OCI-LY1 (cell line): ENCODE data around the gene ZNF609.

ENCODE experiments used
- H2AFZ ChIP-seq: fragments of 200-600 bp; sonication (generic), shearing (Covaris generic); 2 replicates; pipeline ENCODE4 v1.6.0; 2014; ENCODE audit warnings: antibody characterized with exemption, mild to moderate bottlenecking, low read length
- H3F3A ChIP-seq: fragments of 200-600 bp; sonication (generic), shearing (Covaris generic); 2 replicates; pipeline ENCODE4 v1.6.0; 2014; ENCODE audit warnings: mild to moderate bottlenecking, antibody characterized with exemption, low read length, moderate library complexity; ENCODE audit not compliant: insufficient read depth
- H3K27ac ChIP-seq: fragments of 200-600 bp; sonication (generic); 2 replicates; pipeline ENCODE4 v1.5.1; 2014; ENCODE audit warnings: low read length, mixed run types, mild to moderate bottlenecking, low read depth; ENCODE audit not compliant: poor library complexity, severe bottlenecking
- H3K27me3 ChIP-seq: fragments of 200-600 bp; sonication (generic); 2 replicates; pipeline ENCODE4 v1.6.0; 2014; ENCODE audit warnings: antibody characterized with exemption, mild to moderate bottlenecking, low read length, moderate library complexity; ENCODE audit not compliant: insufficient read depth
- H3K36me3 ChIP-seq: fragments of 200-600 bp; sonication (generic); 2 replicates; pipeline ENCODE4 v1.6.1; 2014; ENCODE audit warnings: mild to moderate bottlenecking, antibody characterized with exemption, low read length, moderate library complexity, mixed read lengths; ENCODE audit not compliant: insufficient read depth
- H3K4me1 ChIP-seq: fragments of 200-600 bp; sonication (generic); 2 replicates; pipeline ENCODE4 v1.5.1; 2014; ENCODE audit warnings: mild to moderate bottlenecking, low read length, moderate library complexity; ENCODE audit not compliant: insufficient read depth, severe bottlenecking
- H3K4me2 ChIP-seq: fragments of 200-600 bp; sonication (generic), shearing (Covaris generic); 2 replicates; pipeline ENCODE4 v1.6.1; 2014; ENCODE audit warnings: low read length
- H3K4me3 ChIP-seq: fragments of 200-600 bp; sonication (generic); 2 replicates; pipeline ENCODE4 v1.5.1; 2014; ENCODE audit warnings: low read length, low read depth, mild to moderate bottlenecking, mixed read lengths; ENCODE audit not compliant: poor library complexity, severe bottlenecking
- H3K79me2 ChIP-seq: fragments of 200-600 bp; shearing (Covaris generic); 2 replicates; pipeline ENCODE4 v1.6.1; 2016; ENCODE audit warnings: mixed run types, low read length, mixed read lengths; ENCODE audit not compliant: insufficient read depth
- H3K9ac ChIP-seq: fragments of 200-600 bp; sonication (generic), shearing (Covaris generic); 2 replicates; pipeline ENCODE4 v1.6.1; 2014; ENCODE audit warnings: mild to moderate bottlenecking, low read length, mixed read lengths
- H3K9me2 ChIP-seq: fragments of 200-600 bp; sonication (generic), shearing (Covaris generic); 2 replicates; pipeline ENCODE4 v1.6.1; 2014; ENCODE audit warnings: low read depth, mild to moderate bottlenecking, low read length, mixed read lengths
- H3K9me3 ChIP-seq: fragments of 200-600 bp; shearing (Covaris generic); 2 replicates; pipeline ENCODE4 v1.6.1; 2014; ENCODE audit warnings: low read length, mixed read lengths
- H4K20me1 ChIP-seq: fragments of 200-600 bp; sonication (generic), shearing (Covaris generic); 2 replicates; pipeline ENCODE4 v1.6.0; 2016; ENCODE audit warnings: mild to moderate bottlenecking, low read length; ENCODE audit not compliant: insufficient read depth
- CTCF ChIP-seq: fragments of 200-600 bp; sonication (generic), shearing (Covaris generic); IDR thresholded peaks from 2 replicates; pipeline ENCODE4 v1.5.1; 2017; ENCODE audit warnings: mild to moderate bottlenecking, antibody characterized with exemption, low read length, moderate library complexity, mixed read lengths
- EZH2 ChIP-seq: fragments of 200-600 bp; sonication (generic), shearing (Covaris generic); IDR thresholded peaks from 2 replicates; pipeline ENCODE4 v1.8.0; 2017; ENCODE audit warnings: borderline replicate concordance, mixed run types, mild to moderate bottlenecking, antibody characterized with exemption, low read length, moderate library complexity, mixed read lengths

The ZNF609 gene

DNA sequence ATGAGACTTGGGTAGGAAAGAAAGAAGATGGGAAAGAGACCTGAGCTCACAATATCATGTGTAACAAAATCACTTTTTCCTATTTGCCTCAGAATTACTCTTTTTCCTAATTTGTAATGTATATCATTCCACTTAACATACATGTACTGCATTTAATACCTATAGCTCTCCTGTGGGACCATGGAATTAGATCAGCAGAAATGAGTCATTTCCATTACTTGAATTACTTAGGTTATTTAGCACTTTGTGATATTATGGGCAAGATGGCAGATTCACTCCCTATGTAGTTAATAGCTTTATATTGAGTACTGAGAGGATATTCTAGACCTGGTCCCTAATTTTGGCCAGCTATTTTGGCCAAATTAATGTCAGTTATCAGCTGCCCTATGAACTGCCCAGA lies 70.5 kb downstream of the ZNF609 start:
- no peaks in the 10 kb centered on the region for H3K27me3 ChIP-seq
- no peak overlapping the region for H2AFZ ChIP-seq
- peaks cover 29% of the 10 kb centered on the region for H3K4me1 ChIP-seq
- H3K4me3 ChIP-seq: no peak overlapping the region
- peaks cover 56% of the 10 kb centered on the region for H3K79me2 ChIP-seq
- 0 out of 2 replicates have a peak, but pooled peaks cover 11% of the 10 kb centered on the region for H3K36me3 ChIP-seq
- H3K9me2 ChIP-seq: no peaks in the 10 kb centered on the region
- H4K20me1 ChIP-seq: no peaks in the 10 kb centered on the region
- TF ChIP-seq CTCF: no peak
- TF ChIP-seq EZH2: no peak
- no peak overlapping the region for H3K9ac ChIP-seq
- no peaks in the 10 kb centered on the region for H3F3A ChIP-seq
- no peak overlapping the region for H3K27ac ChIP-seq
- H3K9me3 ChIP-seq: no peaks in the 10 kb centered on the region
- no peak overlapping the region for H3K4me2 ChIP-seq

DNA sequence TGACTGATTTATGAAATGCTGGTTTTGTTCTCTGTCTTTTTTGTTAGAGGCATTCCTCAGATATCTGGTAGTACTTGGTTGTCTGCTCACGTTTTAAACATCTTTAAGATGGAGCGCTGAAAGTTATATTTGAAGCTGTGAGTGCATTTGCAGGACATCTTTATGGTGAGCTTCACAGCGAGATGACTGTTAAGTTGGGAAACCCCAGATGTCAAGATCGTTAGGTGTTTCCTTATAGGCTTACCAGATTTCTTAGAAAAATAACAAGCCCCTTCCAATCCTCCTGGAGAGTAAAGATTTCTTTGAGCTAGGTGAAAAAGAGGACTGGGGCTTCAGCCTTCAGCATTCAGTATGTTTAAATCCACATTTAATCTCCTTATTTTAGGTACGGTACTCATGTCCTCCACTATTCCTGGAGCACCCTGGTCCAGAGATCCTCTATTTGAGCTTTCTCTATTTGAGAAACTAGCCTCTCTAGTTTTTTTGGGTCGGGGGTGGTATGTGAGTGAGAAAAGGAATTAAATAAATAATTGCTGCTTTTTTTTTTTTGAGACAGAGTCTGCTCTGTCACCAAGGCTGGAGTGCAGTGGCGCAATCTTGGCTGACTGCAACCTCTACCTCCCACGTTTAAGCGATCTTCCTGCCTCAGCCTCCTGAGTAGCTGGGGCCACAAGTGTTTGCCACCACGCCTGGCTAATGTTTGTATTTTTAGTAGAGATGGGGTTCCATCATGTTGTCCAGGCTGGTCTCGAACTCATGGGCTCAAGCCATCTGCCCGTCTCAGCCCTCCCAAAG lies 72.3 kb downstream of the ZNF609 start:
- TF ChIP-seq EZH2 (no peak), CTCF (no peak)
- Histone ChIP-seq H3K36me3 (0 out of 2 replicates have a peak, but pooled peaks cover 11% of the 10 kb centered on the region), H3K27me3 (no peaks in the 10 kb centered on the region), H3K4me2 (no peak overlapping the region), H3K27ac (peak overlapping the region; percentile 21), H4K20me1 (no peaks in the 10 kb centered on the region), H3K79me2 (peaks cover 57% of the 10 kb centered on the region), H3K9me3 (no peaks in the 10 kb centered on the region), H3K4me1 (peaks cover 35% of the 10 kb centered on the region), H3F3A (no peaks in the 10 kb centered on the region), H3K9me2 (no peaks in the 10 kb centered on the region), H2AFZ (no peak overlapping the region), H3K4me3 (no peak overlapping the region), H3K9ac (no peak overlapping the region)

- H3K4me3 ChIP-seq: no peak overlapping the region
- peaks cover 35% of the 10 kb centered on the region for H3K4me1 ChIP-seq
- TF ChIP-seq CTCF (no peak), EZH2 (no peak)
- no peaks in the 10 kb centered on the region for H3F3A ChIP-seq
- H4K20me1 ChIP-seq: no peaks in the 10 kb centered on the region
- no peak overlapping the region for H3K9ac ChIP-seq
- no peak overlapping the region for H2AFZ ChIP-seq
- H3K4me2 ChIP-seq: no peak overlapping the region
- H3K27me3 ChIP-seq: no peaks in the 10 kb centered on the region
- H3K79me2 ChIP-seq: peaks cover 55% of the 10 kb centered on the region
- H3K36me3 ChIP-seq: no peaks in the 10 kb centered on the region
- peak overlapping the region; percentile 7 for H3K27ac ChIP-seq
- H3K9me3 ChIP-seq: no peaks in the 10 kb centered on the region
- no peaks in the 10 kb centered on the region for H3K9me2 ChIP-seq
These were observed 75.3 kb downstream of the ZNF609 start for GRCh38 chr15:64535460-64536243.
